GM21381 (cell line): ENCODE data around the gene LMF1.
"Not testable (repeated sequence)": the region's sequence is repeated elsewhere in the genome, so short reads cannot be mapped to it uniquely, and the experiment has no call there.

Experiments used
- ATAC-seq: cut with Tn5 transposase; IDR thresholded peaks from one replicate; pipeline ENCODE4 v1.9.1; 2021; ENCODE audit warnings: mild to moderate bottlenecking, moderate library complexity; ENCODE audit not compliant: unreplicated experiment

The LMF1 gene

DNA sequence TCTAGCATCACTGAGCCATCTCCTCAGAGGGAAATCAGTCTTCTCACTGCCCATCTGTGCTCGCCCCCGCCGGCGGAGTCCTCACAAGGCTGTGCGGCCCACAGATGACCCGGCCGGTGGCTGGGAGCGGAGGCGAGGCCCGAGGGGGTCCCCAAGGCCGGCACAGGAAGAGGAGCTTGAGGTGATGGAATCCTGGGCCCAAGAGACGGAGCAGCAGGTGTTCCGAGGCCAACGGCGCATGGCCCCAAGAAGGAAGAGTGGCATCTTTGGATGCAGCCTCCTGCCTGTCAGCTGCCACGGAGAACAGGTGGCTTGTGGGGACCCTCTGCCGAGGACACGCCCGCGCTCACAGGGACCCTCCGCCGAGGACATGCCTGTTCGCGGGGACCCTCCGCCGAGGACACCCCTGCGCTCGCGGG lies 97.5 kb downstream of the LMF1 start:
- no peak for ATAC-seq

DNA sequence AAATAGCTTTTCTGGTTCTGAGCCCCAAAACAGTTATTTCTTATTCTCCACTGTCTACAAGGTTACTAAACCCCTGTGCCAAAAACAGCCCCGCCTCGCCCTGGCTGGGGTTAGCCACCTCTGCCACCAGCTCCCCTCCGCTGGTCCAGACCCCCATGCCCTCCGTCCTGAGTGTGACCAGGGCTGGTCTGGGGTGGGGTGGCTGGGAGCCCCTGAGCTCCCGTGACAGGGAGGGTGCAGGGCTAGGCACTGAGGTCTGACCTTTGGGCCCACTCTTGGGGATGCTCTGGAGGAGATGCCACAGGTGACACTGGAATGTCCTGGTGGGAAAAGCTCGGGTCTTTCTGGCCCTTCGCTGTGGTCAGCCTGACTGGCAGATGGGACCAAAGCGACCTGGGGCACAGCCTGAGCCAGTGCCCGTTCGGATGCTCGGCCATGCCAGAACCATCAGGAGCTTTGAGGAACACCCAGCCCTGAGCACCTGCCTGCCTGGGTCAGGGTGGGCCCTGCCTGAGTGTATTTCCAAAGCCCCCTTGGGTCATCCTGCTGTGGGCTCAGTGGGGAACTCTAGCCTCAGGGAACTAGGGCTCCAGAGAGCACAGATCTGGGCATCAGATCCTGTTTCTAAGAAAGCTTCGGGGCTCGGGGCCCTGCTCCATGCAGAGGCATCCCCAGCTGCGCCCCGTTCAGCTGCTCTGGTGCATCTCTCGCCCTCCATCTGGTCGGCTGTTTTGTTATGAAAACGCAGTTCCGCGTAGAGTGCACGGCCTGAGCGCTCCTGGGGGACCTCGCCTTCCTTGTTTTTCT lies 98.1 kb downstream of the LMF1 start:
- no peak for ATAC-seq

DNA sequence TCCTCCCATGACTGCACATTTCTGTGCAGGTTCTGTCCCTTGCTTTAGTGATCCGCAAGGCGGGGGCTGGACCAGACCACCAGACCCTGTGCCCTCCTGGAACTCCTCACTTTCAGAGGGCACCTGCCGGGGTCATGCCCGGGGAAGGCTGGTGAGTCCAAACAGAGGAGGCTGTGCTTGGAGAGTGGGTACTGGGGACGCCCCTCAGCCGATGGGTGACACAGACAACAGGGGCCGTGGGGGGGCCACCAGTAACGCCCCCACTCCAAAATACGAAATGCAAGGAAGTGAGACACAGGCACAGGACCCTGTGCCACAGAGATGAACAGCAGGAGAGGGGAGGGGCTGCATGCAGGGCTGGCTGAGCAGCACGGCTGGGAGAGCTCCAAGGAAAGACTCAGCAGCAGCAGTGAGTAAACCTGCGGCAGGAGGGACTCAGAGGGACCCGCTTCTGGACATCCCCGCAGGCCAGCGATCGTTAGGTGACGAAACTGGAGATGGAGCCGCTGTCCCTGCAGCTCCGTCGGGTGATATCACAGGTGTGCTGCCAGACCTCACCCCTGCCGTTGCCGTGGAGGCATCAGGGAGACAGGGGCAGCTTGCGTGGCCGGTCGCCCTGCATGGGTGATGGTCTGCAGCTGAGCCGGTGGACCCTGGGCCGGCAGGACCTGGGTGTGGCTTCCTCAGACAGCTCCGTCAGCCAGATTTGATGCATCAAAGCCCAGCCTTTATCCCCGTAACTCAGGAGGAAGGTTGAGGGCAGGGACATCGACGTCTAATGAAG lies 99.0 kb downstream of the LMF1 start:
- no peak for ATAC-seq

DNA sequence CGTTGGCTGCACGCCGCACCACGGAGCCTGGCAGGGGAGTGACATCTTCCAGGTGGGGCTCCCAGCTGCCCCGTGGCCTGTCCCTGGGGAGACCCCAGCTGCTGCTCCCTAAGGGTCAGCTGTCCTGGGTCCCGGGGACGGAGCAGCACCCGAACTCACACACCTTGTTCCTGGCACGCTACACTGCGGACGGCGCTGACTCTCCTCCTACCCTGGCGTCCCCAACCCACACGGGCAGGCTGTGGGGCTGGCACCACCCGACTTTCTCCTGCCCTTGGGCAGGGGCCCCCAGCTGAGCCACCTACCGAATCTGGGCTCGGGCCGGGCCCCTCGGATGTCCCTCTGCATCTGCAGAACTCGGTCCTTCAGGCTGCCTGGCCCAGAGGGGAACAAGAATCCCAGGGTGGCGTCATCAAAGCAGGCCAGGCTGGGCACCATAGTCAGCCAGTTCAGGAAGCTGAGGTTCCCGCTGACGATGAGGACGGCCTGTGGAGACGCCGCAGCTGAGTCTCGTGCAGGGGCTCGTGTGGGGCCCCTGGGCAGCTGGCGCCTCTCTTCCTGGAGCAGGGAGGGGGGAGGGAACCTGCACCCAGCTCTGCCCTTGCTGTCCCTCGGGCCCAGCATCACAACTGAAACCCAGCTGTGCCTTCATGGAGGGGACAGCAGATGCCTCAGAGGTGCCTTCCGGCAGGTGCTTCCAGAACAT lies 99.8 kb downstream of the LMF1 start:
- ATAC-seq, result no peak

DNA sequence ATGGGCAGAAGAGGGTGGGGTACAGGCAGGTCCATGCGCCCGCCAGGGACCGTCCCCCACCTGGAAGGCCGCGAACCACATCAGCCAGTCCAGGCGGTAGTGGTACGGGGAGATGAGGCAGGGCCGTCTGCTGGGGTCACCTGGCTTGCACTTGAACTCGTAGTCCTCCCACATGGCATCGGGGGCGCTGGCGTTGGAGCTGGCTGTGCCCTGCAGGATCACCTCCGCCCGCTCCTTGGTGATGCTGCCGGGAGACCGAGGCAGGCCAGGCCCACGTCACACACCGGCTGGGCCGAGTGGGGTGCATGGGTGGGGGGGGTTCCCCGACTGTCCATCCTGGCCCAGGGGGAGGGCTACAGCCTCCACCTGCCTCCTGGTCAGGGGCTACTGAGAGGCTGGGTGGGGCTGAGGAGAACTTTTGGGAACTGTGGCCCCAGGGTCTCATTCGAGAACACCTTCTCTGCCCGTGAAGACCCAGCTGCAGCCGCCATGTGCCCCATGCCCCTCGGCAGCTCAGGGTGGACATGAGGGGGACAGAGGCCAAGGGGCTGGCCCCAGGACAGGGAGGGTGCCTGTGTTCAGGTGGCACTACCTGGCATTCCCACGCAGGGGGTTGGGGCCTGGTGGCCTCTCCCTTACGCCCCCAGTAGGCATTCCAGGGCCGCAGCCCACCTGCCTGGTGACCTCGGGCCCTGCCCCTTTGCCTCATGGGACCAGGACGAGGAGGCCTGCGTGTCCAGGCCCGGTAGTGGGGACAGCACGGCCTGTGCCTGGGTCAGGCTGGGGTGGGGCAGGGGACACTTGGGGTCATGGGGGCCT lies 100.8 kb downstream of the LMF1 start:
- ATAC-seq, result no peak

DNA sequence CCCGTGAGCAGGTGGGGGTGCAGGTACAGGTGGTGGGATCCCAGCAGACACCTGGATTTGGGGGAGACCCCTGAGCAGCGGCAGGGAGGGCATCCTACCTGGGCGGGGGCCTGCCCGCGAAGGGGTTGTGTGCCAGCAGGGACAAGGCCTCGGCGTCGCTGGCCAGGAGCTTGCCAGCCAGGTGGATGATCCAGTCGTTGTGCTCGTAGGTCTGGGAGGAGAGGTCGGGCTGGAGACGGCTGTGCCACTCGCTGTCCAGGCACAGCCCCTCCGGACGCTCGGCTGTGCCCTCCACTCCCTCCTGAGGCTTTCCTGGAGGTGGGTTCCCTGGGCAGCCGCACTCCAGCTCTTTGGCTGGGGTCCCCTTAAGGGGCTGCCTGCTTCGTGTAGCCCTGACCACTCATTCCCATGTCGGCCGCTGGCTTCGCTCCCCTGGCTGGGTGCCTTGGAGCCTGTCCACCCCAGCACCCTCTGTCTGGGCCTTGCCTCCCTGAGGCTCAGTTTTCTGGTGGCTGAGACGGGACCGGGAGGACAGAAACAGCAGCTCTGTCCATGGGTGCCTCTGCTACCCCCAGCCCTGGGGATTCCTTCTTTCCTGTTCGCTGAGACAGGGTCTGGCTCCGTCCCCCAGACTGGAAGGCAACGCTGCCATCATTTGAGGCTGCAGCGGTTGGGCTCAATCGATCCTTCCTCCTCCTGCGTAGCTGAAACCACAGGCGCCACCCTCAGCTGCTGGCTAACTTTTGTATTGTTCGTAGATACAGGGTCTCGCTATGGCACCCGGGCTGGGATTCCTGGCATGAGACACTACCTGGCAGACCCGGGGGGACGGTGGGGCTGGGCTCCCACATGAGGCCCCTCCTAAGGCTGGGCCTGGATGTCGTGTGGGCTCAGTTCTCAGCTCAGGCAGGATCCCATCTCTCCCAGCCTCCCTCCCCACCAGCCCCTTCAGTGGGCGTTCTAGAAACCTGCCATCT lies 101.7 kb downstream of the LMF1 start:
- ATAC-seq, result no peak

DNA sequence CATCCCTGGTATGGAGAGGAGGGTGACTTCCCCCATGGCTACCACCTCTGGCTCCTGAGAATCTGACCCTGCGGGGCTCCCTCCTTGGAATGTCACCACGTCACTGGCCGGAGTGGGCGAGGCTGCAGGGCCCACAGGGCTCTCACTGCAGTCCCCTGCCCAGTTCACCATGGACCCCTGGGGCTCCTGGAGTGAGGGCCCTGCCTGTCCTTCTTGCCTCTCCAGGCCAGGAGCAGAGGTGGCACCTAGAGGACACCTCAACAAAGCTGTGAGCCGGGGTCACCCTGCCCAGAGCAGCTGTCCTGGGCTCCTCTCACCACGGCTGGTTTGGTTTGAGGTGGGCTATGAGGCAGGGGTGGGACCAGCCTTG lies 102.4 kb downstream of the LMF1 start:
- no peak for ATAC-seq

DNA sequence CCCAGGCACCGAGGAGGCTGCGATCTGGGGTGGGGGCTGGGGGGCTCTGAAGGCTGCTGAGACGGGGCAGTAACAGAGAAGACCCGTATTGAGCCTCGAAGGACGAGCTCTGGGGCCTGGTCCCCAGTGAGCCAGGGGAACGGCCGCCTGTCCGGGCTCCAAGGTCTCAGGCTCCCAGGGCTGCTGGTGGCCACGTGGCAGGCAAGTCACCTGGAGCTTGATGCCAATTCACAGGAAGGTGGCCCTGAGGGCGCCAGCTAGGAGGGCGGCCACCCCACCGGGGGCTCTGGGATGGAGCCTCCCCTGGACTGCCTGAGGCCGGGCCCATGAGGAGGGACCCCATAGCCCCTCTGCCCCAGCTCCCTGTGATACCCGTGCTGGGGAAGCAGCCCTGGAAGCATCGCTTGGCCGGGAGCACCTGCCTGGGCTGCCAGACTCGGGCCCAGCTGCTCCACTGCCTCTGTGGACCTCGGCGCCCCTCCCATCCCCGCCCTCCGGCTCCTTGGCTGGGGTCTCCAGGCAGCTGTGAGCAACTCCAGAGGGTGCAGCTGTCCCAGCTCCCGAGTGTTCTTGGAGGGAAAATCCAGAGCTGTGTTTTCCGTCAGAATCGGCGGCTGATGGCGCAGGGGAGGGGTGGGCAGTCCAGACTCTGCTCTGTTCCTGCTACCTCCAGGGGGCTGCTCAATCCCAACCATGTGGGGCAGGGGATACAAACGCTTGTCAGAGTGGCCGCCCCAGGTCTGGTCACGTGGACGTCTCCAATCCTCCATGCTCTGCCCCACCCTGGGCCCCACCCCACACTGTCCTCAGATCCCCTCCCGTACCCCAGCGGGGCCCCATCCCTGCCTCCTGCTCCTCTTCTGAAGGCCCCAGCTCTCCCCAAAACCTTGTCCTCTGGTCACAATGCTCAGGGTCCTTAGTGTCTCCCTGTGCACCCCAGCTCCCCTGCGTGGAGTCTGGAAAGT lies 103.1 kb downstream of the LMF1 start:
- ATAC-seq, result no peak

DNA sequence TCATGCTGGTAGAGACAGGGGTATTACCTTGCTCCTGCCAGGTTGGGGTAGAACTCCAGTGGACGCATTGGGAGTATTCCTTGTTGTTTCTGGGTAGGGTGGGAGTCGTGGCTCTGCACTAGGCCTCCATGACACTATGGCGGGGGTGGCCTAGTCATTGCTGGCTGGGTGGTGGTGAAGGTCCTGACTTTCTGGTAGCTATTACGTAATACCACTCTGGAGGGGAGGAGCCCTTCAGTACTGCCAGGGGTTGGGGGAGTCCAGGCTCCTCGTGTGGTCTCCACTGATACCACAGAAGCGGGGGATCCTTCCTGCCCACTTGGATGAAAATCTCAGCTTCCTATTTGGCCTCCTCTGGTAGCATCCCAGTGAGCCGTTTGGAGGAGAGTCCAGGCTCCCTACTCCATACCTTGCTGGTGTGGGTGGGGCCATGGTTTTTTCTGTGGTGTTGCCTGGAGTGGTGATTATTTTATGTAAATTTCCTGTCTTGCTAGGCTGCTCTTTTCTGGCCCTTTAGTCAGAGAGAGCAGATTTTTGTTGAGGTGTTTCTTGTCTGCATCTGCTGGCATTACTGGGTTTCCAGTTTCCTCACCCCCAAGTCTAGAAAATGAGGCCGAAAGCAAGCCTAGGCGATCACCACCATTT lies 104.4 kb downstream of the LMF1 start:
- ATAC-seq, result no peak

DNA sequence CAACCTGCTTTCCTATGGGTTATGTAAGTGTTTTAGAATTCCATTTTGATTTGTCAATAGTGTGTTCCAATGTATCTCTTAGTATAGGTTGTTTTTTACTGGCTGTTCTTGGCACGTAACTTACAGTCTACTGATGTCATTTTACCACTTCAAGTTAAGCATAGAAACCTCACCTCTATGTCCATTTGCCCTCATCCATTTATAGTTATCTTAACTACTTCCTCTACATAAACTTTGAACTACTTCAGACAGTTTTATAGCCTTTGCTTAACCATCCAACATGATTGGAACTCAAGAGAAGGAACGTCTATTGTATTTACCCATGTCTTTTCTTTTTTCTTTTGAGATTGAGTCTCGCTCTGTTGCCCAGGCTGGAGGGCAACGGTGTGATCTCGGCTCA lies 105.8 kb downstream of the LMF1 start:
- ATAC-seq, result no peak

DNA sequence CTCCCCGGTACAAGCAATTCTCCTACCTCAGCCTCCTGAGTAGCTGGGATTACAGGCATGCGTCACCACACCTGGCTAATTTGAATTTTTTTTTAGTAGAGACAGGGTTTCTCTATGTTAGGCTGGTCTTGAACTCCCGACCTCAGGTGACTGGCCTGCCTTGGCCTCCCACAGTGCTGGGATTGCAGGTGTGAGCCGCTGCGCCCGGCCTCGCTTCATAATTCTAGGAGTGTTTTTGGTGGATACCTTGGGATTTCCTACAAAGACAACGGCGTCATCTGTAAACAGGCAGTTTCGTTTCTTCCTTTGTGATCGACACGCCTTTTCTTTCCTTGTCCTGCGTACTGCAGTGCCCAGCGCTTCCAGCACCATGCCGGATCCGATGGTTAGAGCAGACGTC lies 109.3 kb downstream of the LMF1 start:
- no peak for ATAC-seq

DNA sequence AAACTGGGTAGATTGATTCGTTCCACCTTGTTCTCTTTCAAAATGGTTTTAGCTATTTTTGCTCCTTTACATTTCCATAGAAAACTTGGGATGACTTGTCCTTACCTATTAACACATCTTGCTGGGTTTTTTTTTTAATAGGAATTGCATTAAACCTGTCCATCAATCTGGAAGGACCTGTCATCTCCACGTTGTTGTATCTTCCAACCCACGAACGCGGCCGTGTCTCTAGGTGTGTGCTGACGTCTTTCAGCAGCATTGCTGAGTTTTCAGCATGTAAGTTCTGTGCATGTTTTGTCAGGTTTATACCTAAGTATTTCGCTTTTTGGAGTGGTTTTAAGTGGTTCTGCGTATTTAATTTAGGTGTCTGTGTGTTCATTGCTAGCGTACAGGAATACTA lies 109.9 kb downstream of the LMF1 start:
- no peak for ATAC-seq

DNA sequence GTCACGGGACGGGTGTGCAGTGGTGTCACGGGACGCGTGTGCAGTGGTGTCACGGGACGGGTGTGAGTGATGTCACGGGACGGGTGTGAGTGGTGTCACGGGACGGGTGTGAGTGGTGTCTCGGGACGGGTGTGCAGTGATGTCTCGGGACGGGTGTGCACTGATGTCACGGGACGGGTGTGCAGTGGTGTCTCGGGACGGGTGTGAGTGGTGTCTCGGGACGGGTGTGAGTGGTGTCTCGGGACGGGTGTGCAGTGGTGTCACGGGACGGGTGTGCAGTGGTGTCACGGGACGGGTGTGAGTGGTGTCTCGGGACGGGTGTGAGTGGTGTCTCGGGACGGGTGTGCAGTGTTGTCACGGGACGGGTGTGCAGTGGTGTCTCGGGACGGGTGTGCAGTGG lies 111.8 kb downstream of the LMF1 start:
- ATAC-seq, result not testable (repeated sequence)

DNA sequence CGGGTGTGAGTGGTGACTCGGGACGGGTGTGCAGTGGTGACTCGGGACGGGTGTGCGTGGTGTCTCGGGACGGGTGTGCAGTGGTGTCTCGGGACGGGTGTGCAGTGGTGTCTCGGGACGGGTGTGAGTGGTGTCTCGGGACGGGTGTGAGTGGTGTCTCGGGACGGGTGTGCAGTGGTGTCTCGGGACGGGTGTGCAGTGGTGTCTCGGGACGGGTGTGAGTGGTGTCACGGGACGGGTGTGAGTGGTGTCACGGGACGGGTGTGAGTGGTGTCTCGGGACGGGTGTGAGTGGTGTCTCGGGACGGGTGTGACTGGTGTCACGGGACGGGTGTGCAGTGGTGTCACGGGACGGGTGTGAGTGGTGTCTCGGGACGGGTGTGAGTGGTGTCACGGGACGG lies 112.3 kb downstream of the LMF1 start:
- not testable (repeated sequence) for ATAC-seq

DNA sequence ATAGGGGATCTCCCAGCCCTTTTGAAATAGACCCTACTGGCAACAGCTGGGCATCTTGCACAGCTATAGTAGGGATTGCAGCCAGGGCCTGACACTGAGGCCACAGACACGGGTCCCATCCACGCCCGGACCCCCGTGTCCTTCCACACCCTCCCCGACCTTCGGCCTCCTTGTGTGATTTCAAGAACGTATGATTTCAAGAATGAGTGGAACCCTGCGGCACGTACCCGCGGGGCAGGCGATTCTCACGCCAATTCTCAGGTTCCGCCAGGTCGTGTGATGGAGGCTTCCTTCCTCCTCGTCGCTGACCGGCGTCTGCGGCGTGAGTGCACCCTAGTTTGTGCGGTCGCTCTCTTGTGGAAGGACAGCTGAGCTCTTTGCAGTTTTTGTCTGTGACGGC lies 114.0 kb downstream of the LMF1 start:
- no peak for ATAC-seq

DNA sequence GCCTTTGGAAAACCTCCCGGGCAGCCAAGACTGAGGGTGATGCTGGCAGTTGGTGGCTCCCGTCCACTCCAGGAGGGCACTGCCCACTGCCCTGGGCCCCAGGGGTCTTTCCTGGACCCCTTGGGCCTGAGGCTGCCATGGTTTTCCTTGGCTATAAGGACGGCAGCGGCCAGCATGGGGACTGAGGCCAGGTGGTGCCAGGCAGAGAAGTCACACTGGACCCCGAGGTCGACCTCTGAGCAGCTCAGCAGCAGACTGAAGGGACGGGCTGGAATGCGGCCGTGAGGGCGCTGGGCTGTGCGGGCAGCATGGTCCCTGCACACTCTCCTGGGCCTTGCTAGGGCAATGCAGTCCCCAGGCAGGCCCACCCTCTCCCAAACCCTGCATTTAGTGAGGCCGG lies 114.7 kb downstream of the LMF1 start:
- no peak for ATAC-seq

DNA sequence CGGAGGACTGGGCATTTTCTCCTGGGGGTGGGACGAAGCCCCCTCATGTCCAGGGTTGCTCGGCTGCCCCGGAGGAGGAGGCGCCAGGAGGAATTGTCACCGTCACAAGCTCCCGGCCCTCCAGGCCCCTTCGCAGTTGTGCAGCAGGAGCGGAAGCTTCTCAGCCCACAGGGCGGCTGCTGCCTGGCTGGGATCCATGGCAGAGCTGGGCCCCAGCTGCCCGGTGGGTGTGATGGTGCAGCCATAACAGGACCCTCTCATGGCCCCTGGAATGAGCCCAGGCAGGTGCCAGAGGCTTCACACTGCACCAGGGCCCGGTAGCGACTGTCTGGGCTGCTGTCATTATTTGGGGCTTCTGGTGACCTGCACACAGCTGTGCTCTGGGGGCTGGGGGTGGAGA lies 115.3 kb downstream of the LMF1 start:
- ATAC-seq, result no peak

DNA sequence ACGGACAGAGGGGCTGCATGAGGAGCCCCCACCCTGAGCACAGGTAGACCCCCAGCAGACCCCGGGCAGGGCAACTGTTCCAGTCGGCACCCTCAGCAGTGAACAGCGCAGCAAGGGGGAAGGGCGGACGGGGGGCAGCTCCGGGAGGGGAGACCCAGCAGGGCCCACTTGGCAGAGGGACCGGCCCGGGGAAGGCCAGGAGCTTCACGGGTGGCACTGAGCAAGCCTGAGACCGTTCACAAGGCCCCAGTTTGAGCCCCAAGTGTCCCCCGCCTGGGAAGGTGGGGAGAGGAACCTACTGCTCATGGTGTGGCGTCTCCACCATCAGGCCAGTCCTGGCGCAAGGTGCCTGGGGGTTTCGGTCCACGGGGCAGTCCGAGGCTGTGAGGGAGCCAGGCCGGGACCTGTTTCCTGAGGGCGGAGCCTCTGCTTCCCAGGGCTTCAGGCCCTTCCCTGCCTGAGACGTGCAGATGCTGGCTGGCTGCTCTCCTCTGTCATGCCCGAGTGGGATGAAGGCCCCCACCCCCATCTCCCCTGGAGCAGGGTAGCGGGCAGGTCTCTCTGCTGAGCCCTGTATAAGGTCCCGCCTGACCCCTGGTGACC lies 115.9 kb downstream of the LMF1 start:
- ATAC-seq, result no peak
